Measurements from ENCODE around the gene MRRF. TPM values are rescaled to one million over a fixed set of nuclear protein-coding genes. Genes with fewer than 3 reads are reported as not detected.

The MRRF gene
- total and polyA plus RNA-seq, 2 donors (not counting 3 experiments of a cell fraction or from before 2014, with no cell fraction given) = 27.2 to 36.4 TPM

- dilution Hi-C loops (cut with MboI; ENCODE audit: extremely low pct_ligation_motif_present, low sequenced_read_pairs) (no loop called here), intact Hi-C loops (cut with micrococcal nuclease) (no loop called here)
- Histone ChIP-seq H3K79me2 (ENCODE audit: control insufficient read depth, insufficient read depth, low read length) (no peaks in the 10 kb centered on the region), H4K20me1 (replicated peaks; ENCODE audit: control insufficient read depth, extremely low read depth, insufficient read depth, low read length) (no peaks in the 10 kb centered on the region), H2AFZ (ENCODE audit: low read depth, low read length) (no peak overlapping the region), H3K9me1 (replicated peaks; ENCODE audit: control insufficient read depth, extremely low read depth, insufficient read depth, low read length) (no peaks in the 10 kb centered on the region), H3K4me3 (replicated peaks in 1 of 3; ENCODE audit: insufficient read depth in 1 of 3, low read depth in 1 of 3, low read length in 3 of 3) (no peak overlapping the region), H3K9me3 (replicated peaks; ENCODE audit: control insufficient read depth, insufficient read depth, low read length) (no peaks in the 10 kb centered on the region), H3K4me1 (ENCODE audit: control insufficient read depth, extremely low read depth, insufficient read depth, low read length) (no peaks in the 10 kb centered on the region), H3K4me2 (ENCODE audit: insufficient read depth, low read length) (no peak overlapping the region), H3K36me3 (ENCODE audit: control insufficient read depth in 2 of 2, extremely low read depth in 1 of 2, insufficient read depth in 2 of 2, low read length in 2 of 2) (peaks cover 11 to 12% of the 10 kb centered on the region in 2 experiments), H3K27ac (ENCODE audit: insufficient read depth, low read depth, low read length) (no peak overlapping the region), H3K27me3 (ENCODE audit: control insufficient read depth in 2 of 2, insufficient read depth in 2 of 2, low read length in 2 of 2) (no peaks in the 10 kb centered on the region), H3K9ac (replicated peaks; ENCODE audit: extremely low read depth, insufficient read depth, low read length) (no peak overlapping the region)
- DNase-seq (ENCODE audit: low read depth, low spot score) (no peak), FAIRE-seq (no peak)
- POLR2A ChIA-PET = no interaction called here
- CTCF ChIA-PET = interaction anchor here (1.2 kb wide), 1 partner anchor 111 kb away, joined by 4 read pairs; no protein-coding TSS in a partner anchor
- no peak for TF ChIP-seq MYC (IDR thresholded peaks at IDR 0.05; ENCODE audit: low read depth, low read length)
- no peak for TF ChIP-seq CTCF (IDR thresholded peaks at IDR 0.05; ENCODE audit: extremely low read depth in 1 of 2, insufficient read depth in 1 of 2, low read depth in 1 of 2, low read length in 2 of 2)
- TF ChIP-seq MAX (IDR thresholded peaks at IDR 0.05; ENCODE audit: insufficient read depth, insufficient read length) = no peak
- TF ChIP-seq GATA2 (IDR thresholded peaks at IDR 0.05; ENCODE audit: insufficient read depth, insufficient read length, low read depth, low read length) = no peak
- TF ChIP-seq FOS (IDR thresholded peaks at IDR 0.05; ENCODE audit: borderline replicate concordance, insufficient read depth, low read length) = no peak
- no peak for TF ChIP-seq POLR2A (IDR thresholded peaks at IDR 0.05; ENCODE audit: low read depth, low read length)
- TF ChIP-seq JUN (IDR thresholded peaks at IDR 0.05; ENCODE audit: borderline replicate concordance, insufficient read depth, insufficient read length, low read depth) = no peak
- no peak for TF ChIP-seq EZH2 (IDR thresholded peaks at IDR 0.05; ENCODE audit: borderline replicate concordance, low read depth, low read length, severe bottlenecking)
- TF ChIP-seq POLR2AphosphoS5 (IDR thresholded peaks at IDR 0.05; ENCODE audit: insufficient read depth, low read depth, low read length) = no peak
- no TSS peak for BruUV-seq (replicated peaks)
Measured at GRCh38 chr9:122239722-122240121, 25.0 kb upstream of the MRRF start.

Measured in endothelial cell of umbilical vein (primary cell).